A673 (cell line): Measurements from ENCODE around the gene HACD1. TPM values are rescaled to one million over a fixed set of nuclear protein-coding genes. Genes with fewer than 3 reads are reported as not detected.

Experiments used
- BruUV-seq: library from RNA; stranded (reverse); fragments of 400-500 nt; replicated peaks from 2 replicates; lab custom pipeline; 2021; lab: Mats Ljungman, UMichigan
- CTCF ChIA-PET: fragments of 300-600 bp; sonication (Branson Sonifier 250); formaldehyde crosslinking; loops from one replicate; lab custom pipeline; 2022; ENCODE audit warnings: antibody characterized with exemption; lab: Charles Lee
- POLR2A ChIA-PET: fragments of 300-600 bp; sonication (Branson Sonifier 250); formaldehyde crosslinking; loops from one replicate; lab custom pipeline; 2022; ENCODE audit warnings: antibody characterized with exemption; ENCODE audit not compliant: low non-redundant PET; lab: Charles Lee
- DNase-seq: peaks from one replicate; pipeline ENCODE4 v3.0.0-alpha.2; 2015; ENCODE audit warnings: low spot score
- H3K27ac ChIP-seq: fragments of 200-600 bp; sonication (generic); 2 replicates; pipeline ENCODE4 v1.5.1; 2016; ENCODE audit warnings: mixed run types, low read depth, mild to moderate bottlenecking, mixed read lengths, antibody characterized with exemption, low read length; ENCODE audit not compliant: poor library complexity, severe bottlenecking
- H3K27me3 ChIP-seq: fragments of 200-600 bp; sonication (generic); replicated peaks from 2 replicates; pipeline ENCODE4 v1.6.1; 2017; ENCODE audit warnings: mixed run types, low read depth, mild to moderate bottlenecking, mixed read lengths, antibody characterized with exemption, low read length; ENCODE audit not compliant: insufficient read depth, poor library complexity
- H3K36me3 ChIP-seq: fragments of 200-600 bp; sonication (generic); 2 replicates; pipeline ENCODE4 v1.6.1; 2016; ENCODE audit warnings: mixed run types, mild to moderate bottlenecking, mixed read lengths, antibody characterized with exemption, low read length; ENCODE audit not compliant: insufficient read depth, poor library complexity, severe bottlenecking
- H3K4me1 ChIP-seq: fragments of 200-600 bp; sonication (generic); 2 replicates; pipeline ENCODE4 v1.6.1; 2017; ENCODE audit warnings: mixed run types, mild to moderate bottlenecking, mixed read lengths, antibody characterized with exemption, low read length; ENCODE audit not compliant: insufficient read depth, poor library complexity, severe bottlenecking
- H3K4me3 ChIP-seq: fragments of 200-600 bp; sonication (generic); 2 replicates; pipeline ENCODE4 v1.5.1; 2016; ENCODE audit warnings: low read depth, mixed run types, mild to moderate bottlenecking, mixed read lengths, low read length; ENCODE audit not compliant: poor library complexity, severe bottlenecking
- H3K9me3 ChIP-seq: fragments of 200-600 bp; sonication (generic); 2 replicates; pipeline ENCODE4 v1.6.1; 2016; ENCODE audit warnings: mixed run types, low read depth, mild to moderate bottlenecking, mixed read lengths, antibody characterized with exemption, low read length; ENCODE audit not compliant: poor library complexity, severe bottlenecking
- CTCF ChIP-seq: fragments of 300-800, 200-600 bp; sonication (generic); conservative IDR thresholded peaks from 2 replicates; pipeline ENCODE4 v1.5.1; 2017; ENCODE audit warnings: low read depth, mild to moderate bottlenecking, antibody characterized with exemption, low read length, moderate library complexity, mixed read lengths
- EZH2 ChIP-seq: fragments of 200-600 bp; sonication (generic); IDR thresholded peaks from 2 replicates; pipeline ENCODE4 v1.6.1; 2017; ENCODE audit warnings: borderline replicate concordance, low read depth, mild to moderate bottlenecking, mixed read lengths, antibody characterized with exemption, low read length; ENCODE audit not compliant: poor library complexity, severe bottlenecking
- intact Hi-C: fragments of 100-400 bp; cut with micrococcal nuclease; formaldehyde crosslinking; loops from one replicate; pipeline ENCODE4 v1.10.0; 2022; ENCODE audit not compliant: unreplicated experiment
- total RNA-seq: library from RNA; stranded (reverse); gene quantifications from 2 replicates; pipeline ENCODE4 v1.2.3, GENCODE V29; 2021

HACD1 gene
- total RNA-seq, 1 experiment from 2014 or later: 14.1 TPM

GRCh38 chr10:17548770-17549169, 68.4 kb downstream of the HACD1 start:
- Histone ChIP-seq H3K4me3 (no peak overlapping the region), H3K27me3 (no peaks in the 10 kb centered on the region), H3K36me3 (no peaks in the 10 kb centered on the region), H3K4me1 (no peaks in the 10 kb centered on the region), H3K27ac (no peak overlapping the region), H3K9me3 (no peaks in the 10 kb centered on the region)
- no peak for DNase-seq
- TF ChIP-seq EZH2 (no peak), CTCF (no peak)
- BruUV-seq: no TSS peak
- intact Hi-C loops: no loop called here
- ChIA-PET CTCF (no interaction called here), POLR2A (no interaction called here)

DNA sequence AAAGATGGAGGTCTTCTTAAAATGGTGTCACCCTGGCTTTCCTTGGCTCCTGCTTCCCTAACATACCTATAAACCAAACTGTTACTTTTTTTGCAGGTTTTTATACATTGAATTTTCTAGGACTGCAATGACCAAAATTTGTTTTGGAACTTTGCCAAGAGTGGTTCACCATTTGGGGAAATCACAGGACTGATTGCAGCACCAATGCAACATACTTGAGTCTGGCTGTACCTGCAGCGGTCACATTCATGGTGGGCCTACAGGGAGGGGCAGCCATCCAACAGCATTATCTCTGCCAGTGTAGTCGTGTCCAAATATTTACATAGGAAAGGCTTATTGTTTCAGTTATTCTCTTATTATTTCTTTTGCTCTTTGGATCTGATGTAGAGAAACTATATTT, 69.0 kb downstream of the HACD1 start:
- POLR2A ChIA-PET: no interaction called here
- Histone ChIP-seq H3K4me3 (no peak overlapping the region), H3K27ac (no peak overlapping the region), H3K27me3 (no peaks in the 10 kb centered on the region), H3K4me1 (no peaks in the 10 kb centered on the region), H3K9me3 (no peaks in the 10 kb centered on the region), H3K36me3 (no peaks in the 10 kb centered on the region)
- CTCF ChIA-PET: no interaction called here
- TF ChIP-seq CTCF (no peak), EZH2 (no peak)
- BruUV-seq: no TSS peak
- DNase-seq: no peak
- intact Hi-C loops: no loop called here

GRCh38 chr10:17547060-17547459, 70.1 kb downstream of the HACD1 start:
- TF ChIP-seq CTCF (no peak), EZH2 (no peak)
- Histone ChIP-seq H3K4me3 (no peak overlapping the region), H3K9me3 (no peaks in the 10 kb centered on the region), H3K27me3 (no peaks in the 10 kb centered on the region), H3K36me3 (no peaks in the 10 kb centered on the region), H3K27ac (no peak overlapping the region), H3K4me1 (no peaks in the 10 kb centered on the region)
- POLR2A ChIA-PET: no interaction called here
- intact Hi-C loops: no loop called here
- BruUV-seq: no TSS peak
- CTCF ChIA-PET: no interaction called here
- DNase-seq: no peak
